H1 (cell line): Measurements from ENCODE around the gene ZFTA. TPM values are rescaled to one million over a fixed set of nuclear protein-coding genes. Genes with fewer than 3 reads are reported as not detected.

Source experiments
- CHD2 ChIP-seq: IDR thresholded peaks from 2 replicates; pipeline ENCODE4 v1.6.1; 2012; ENCODE audit warnings: low read length, improper control_type of control experiment
- CHD7 ChIP-seq: fragments of 300-600 bp; sonication (generic); IDR thresholded peaks from 2 replicates; pipeline ENCODE4 v1.7.1; 2012; ENCODE audit warnings: low read length, moderate library complexity, mild to moderate bottlenecking, inconsistent platforms; ENCODE audit not compliant: insufficient replicate concordance
- NANOG ChIP-seq: IDR thresholded peaks from 2 replicates; pipeline ENCODE4 v1.6.1; 2011; ENCODE audit warnings: low read length, low read depth, mild to moderate bottlenecking, inconsistent platforms; ENCODE audit not compliant: insufficient read depth, poor library complexity, severe bottlenecking
- PHF8 ChIP-seq: fragments of 200-600 bp; sonication (generic); conservative IDR thresholded peaks from 2 replicates; pipeline ENCODE4 v1.7.1; 2012; ENCODE audit warnings: low read depth, mild to moderate bottlenecking, inconsistent platforms, low read length, moderate library complexity
- POU5F1 ChIP-seq: IDR thresholded peaks from 2 replicates; pipeline ENCODE4 v1.6.1; 2011; ENCODE audit warnings: low read depth, mild to moderate bottlenecking, low read length, moderate library complexity
- SIRT6 ChIP-seq: IDR thresholded peaks from one replicate; pipeline ENCODE4 v1.7.1; 2012; ENCODE audit warnings: low read length, inconsistent platforms
- polyA plus RNA-seq, 7 experiments: library from polyadenylated mRNA; depleted of rRNA in 3 of 7; stranded (reverse) in 5 of 7; unstranded in 2 of 7; fragments of >200 nt in 5 of 7; fragments of 200-250 nt in 2 of 7; gene quantifications; 1 replicate in 5 of 7; 2 replicates in 1 of 7; 4 replicates in 1 of 7; pipeline versions ENCODE4 v1.2.1 to v1.2.3, GENCODE V29; 2011 to 2013; ENCODE audit warnings: missing spikeins in 2 of 7, mixed read lengths in 2 of 7
- total RNA-seq: library from RNA; stranded (reverse); fragmentation: NEBNext Ultra II Directional; extraction: Animal tissue kit (Norgen Biotek cat#: 25700); gene quantifications from 2 replicates; pipeline ENCODE4 v1.2.1, GENCODE V29; 2021
- TF ChIP-seq, protein P1 (sequence below): IDR thresholded peaks from 2 replicates; pipeline ENCODE4 v1.6.1; 2012; ENCODE audit warnings: low read length, inconsistent platforms

Gene ZFTA
- total and polyA plus RNA-seq, 2 of the 8 experiments (the other 6 are each of a cell fraction or from before 2014, with no cell fraction given): 9.5 to 34.0 TPM

DNA sequence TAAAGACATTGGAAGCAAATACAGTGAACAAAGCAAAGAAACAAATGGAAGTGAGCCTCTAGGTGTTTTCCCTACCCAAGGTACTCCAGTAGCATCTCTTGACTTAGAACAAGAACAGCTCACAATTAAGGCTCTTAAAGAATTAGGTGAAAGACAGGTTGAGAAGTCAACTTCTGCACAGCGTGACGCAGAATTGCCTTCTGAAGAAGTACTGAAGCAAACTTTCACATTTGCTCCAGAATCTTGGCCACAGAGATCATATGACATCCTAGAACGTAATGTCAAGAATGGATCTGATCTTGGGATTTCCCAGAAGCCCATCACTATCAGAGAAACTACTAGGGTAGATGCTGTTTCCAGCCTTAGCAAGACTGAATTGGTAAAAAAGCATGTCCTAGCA lies 48.0 kb downstream of the ZFTA start (continued):
- no peak for TF ChIP-seq CHD7
- TF ChIP-seq NANOG: no peak
- TF ChIP-seq, protein P1, sequence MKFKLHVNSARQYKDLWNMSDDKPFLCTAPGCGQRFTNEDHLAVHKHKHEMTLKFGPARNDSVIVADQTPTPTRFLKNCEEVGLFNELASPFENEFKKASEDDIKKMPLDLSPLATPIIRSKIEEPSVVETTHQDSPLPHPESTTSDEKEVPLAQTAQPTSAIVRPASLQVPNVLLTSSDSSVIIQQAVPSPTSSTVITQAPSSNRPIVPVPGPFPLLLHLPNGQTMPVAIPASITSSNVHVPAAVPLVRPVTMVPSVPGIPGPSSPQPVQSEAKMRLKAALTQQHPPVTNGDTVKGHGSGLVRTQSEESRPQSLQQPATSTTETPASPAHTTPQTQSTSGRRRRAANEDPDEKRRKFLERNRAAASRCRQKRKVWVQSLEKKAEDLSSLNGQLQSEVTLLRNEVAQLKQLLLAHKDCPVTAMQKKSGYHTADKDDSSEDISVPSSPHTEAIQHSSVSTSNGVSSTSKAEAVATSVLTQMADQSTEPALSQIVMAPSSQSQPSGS: no peak
- no peak for TF ChIP-seq CHD2
- no peak for TF ChIP-seq SIRT6
- no peak for TF ChIP-seq POU5F1
- no peak for TF ChIP-seq PHF8
- TF ChIP-seq, all 59 proteins: peak for 0
